K562 (cell line): ENCODE measurements around the gene PHF1. TPM values are rescaled to one million over a fixed set of nuclear protein-coding genes. Genes with fewer than 3 reads are reported as not detected.

ENCODE experiments used
- ARHGAP35 ChIP-seq: fragments of 450-650 bp; IDR thresholded peaks from 2 replicates; pipeline ENCODE4 v1.6.1; 2018; ENCODE audit not compliant: partially characterized antibody
- BRD4 ChIP-seq: fragments of 200-600 bp; sonication (generic); IDR thresholded peaks from 2 replicates; pipeline ENCODE4 v1.6.1; 2017; ENCODE audit warnings: inconsistent platforms
- BRF1 ChIP-seq: IDR thresholded peaks from 3 replicates; pipeline ENCODE4 v1.6.1; 2011; ENCODE audit warnings: borderline replicate concordance, mild to moderate bottlenecking; ENCODE audit not compliant: insufficient read length; ENCODE audit errors: extremely low read depth
- GABPB2 ChIP-seq: fragments of 250-450 bp; sonication (Bioruptor Pico); conservative IDR thresholded peaks from 2 replicates; pipeline ENCODE4 v1.5.1; 2021; ENCODE audit warnings: mild to moderate bottlenecking
- JUN ChIP-seq, 2 experiments: sonication (generic) in 1 of 2; formaldehyde crosslinking in 1 of 2; IDR thresholded peaks; 2 replicates each; pipeline versions ENCODE4 v1.6.1 to v1.8.0; 2012 to 2022; ENCODE audit warnings: borderline replicate concordance in 2 of 2, mild to moderate bottlenecking in 2 of 2, improper control_type of control experiment in 1 of 2, low read depth in 1 of 2, low read length in 1 of 2, missing genetic modification reagents in 1 of 2
- JUND ChIP-seq, 2 experiments: IDR thresholded peaks; 2 replicates in 1 of 2; 3 replicates in 1 of 2; pipeline ENCODE4 v1.6.1; 2011; ENCODE audit warnings: borderline replicate concordance in 2 of 2, low read depth in 2 of 2, low read length in 2 of 2, improper control_type of control experiment in 1 of 2, missing biosample characterization in 1 of 2, missing genetic modification characterization in 1 of 2, missing genetic modification reagents in 1 of 2
- KLF1 ChIP-seq: fragments of 450-650 bp; IDR thresholded peaks from 2 replicates; pipeline ENCODE4 v1.6.1; 2016; ENCODE audit warnings: missing genetic modification characterization, missing compliant biosample characterization
- MAZ ChIP-seq, 2 experiments: fragments of 450-650 bp in 1 of 2; sonication (generic) in 1 of 2; formaldehyde crosslinking; IDR thresholded peaks in 1 of 2; conservative IDR thresholded peaks in 1 of 2; 2 replicates each; pipeline versions ENCODE4 v1.4.0 to v1.5.0; 2020; ENCODE audit warnings: mild to moderate bottlenecking in 1 of 2, missing genetic modification reagents in 1 of 2
- NBN ChIP-seq: fragments of 450-650 bp; IDR thresholded peaks from 2 replicates; pipeline ENCODE4 v1.6.1; 2016; ENCODE audit warnings: low read depth, mild to moderate bottlenecking
- NCOA1 ChIP-seq: fragments of 450-650 bp; IDR thresholded peaks from 2 replicates; pipeline ENCODE4 v1.6.1; 2016; ENCODE audit warnings: low read depth
- NFATC3 ChIP-seq: fragments of 450-650 bp; IDR thresholded peaks from 2 replicates; pipeline ENCODE4 v1.6.1; 2017; ENCODE audit warnings: mild to moderate bottlenecking
- NFIC ChIP-seq: fragments of 450-650 bp; IDR thresholded peaks from 2 replicates; pipeline ENCODE4 v1.6.1; 2017; ENCODE audit warnings: mild to moderate bottlenecking, inconsistent platforms
- SREBF1 ChIP-seq: fragments of 150-350 bp; IDR thresholded peaks from 2 replicates; pipeline ENCODE4 v1.6.1; 2014; ENCODE audit warnings: antibody characterized with exemption, low read depth, low read length, borderline replicate concordance
- TFAM ChIP-seq: fragments of 250-450 bp; sonication (Bioruptor Pico); conservative IDR thresholded peaks from 2 replicates; pipeline ENCODE4 v1.5.0; 2021; ENCODE audit warnings: mild to moderate bottlenecking, moderate library complexity
- ZBTB8A ChIP-seq: fragments of 450-650 bp; IDR thresholded peaks from 2 replicates; pipeline ENCODE4 v1.6.1; 2018; ENCODE audit warnings: mild to moderate bottlenecking, moderate library complexity; ENCODE audit not compliant: partially characterized antibody
- ZFP30 ChIP-seq: fragments of 250-450 bp; sonication (Bioruptor Pico); IDR thresholded peaks from 2 replicates; pipeline ENCODE4 v1.8.0; 2022; ENCODE audit warnings: moderate library complexity, mild to moderate bottlenecking, inconsistent platforms, borderline replicate concordance
- ZNF253 ChIP-seq: fragments of 250-450 bp; sonication (Bioruptor Pico); conservative IDR thresholded peaks from 2 replicates; pipeline ENCODE4 v1.6.1; 2021; ENCODE audit warnings: mild to moderate bottlenecking
- polyA plus RNA-seq, 8 experiments: library from polyadenylated mRNA; depleted of rRNA in 4 of 8; stranded (reverse) in 5 of 8; unstranded in 3 of 8; fragments of >200 nt; fragmentation: Nextera tagmentation in 2 of 8; fragmentation: Illumina TruSeq in 1 of 8; extraction: Ambion mirVana in 2 of 8; extraction: Trizol in 1 of 8; gene quantifications; 2 replicates each; pipeline versions ENCODE4 v1.2.1 to v1.2.3, GENCODE V29; 2011 to 2014; ENCODE audit warnings: inconsistent platforms in 1 of 8, missing spikeins in 1 of 8
- total RNA-seq, 7 experiments: library from RNA; depleted of rRNA in 6 of 7; stranded (reverse); fragments of >200 nt in 6 of 7; fragmentation: Illumina TruSeq in 2 of 7; extraction: Trizol in 2 of 7; gene quantifications; 2 replicates each; pipeline versions ENCODE4 v1.2.1 to v1.2.3, GENCODE V29; 2011 to 2021; ENCODE audit warnings: low replicate concordance in 1 of 7
- TF ChIP-seq, protein P1 (sequence below): fragments of 150-350 bp; IDR thresholded peaks from 2 replicates; pipeline ENCODE4 v1.6.1; 2014; ENCODE audit warnings: low read depth, mild to moderate bottlenecking, low read length, borderline replicate concordance
- TF ChIP-seq, protein P2 (sequence below): sonication (generic); formaldehyde crosslinking; IDR thresholded peaks from 2 replicates; pipeline ENCODE4 v1.8.0; 2022; ENCODE audit warnings: missing genetic modification reagents, mild to moderate bottlenecking, borderline replicate concordance

PHF1 gene
- total and polyA plus RNA-seq, 9 of the 15 experiments (the other 6 are each of a cell fraction or from before 2014, with no cell fraction given), result 3.7 to 64.2 (median 33.7) TPM

DNA sequence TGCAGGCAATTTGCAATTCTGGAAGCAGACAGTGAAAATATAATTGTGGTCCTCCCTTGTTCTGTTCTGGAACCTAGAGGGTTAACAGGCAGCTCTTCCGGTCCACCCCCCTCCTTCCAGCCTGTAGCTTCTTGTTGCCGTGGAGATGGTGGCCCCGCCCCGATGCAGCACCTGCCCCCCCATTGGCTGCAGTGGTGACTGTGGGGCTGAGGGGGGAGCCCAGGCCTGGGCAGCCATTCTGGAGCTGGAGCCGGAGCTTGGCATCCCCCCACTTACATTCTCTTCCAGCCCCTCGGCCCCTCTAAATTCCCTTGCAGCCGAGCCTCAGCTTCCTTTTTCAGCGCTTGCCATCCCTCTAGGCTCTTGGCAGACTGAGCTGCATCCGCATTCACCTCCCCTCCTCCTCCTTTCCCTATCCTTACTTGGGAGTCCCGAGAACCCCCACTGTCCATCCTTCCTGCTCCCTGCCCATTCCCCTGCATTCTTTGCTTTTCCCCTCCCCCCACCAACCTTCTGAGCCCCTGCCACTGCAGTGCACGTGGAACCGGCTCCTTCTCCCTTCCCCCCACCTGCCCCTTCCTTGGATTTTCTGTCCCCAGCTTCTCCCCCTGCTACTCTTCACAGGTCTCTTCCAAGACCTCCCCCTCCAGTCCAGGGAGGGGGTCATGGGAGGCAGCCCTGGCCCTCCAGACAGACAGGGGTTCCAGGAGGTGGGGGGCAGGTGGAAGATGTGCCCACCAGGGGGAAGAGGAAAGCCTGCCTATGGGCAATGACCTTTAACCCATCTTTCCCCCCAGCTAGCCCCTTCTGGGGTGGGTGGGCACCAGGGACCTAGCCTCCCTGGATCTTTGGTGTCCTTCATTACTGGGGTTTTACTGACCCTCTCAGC, 20.4 kb downstream of the PHF1 start (continued):
- TF ChIP-seq, protein P1, sequence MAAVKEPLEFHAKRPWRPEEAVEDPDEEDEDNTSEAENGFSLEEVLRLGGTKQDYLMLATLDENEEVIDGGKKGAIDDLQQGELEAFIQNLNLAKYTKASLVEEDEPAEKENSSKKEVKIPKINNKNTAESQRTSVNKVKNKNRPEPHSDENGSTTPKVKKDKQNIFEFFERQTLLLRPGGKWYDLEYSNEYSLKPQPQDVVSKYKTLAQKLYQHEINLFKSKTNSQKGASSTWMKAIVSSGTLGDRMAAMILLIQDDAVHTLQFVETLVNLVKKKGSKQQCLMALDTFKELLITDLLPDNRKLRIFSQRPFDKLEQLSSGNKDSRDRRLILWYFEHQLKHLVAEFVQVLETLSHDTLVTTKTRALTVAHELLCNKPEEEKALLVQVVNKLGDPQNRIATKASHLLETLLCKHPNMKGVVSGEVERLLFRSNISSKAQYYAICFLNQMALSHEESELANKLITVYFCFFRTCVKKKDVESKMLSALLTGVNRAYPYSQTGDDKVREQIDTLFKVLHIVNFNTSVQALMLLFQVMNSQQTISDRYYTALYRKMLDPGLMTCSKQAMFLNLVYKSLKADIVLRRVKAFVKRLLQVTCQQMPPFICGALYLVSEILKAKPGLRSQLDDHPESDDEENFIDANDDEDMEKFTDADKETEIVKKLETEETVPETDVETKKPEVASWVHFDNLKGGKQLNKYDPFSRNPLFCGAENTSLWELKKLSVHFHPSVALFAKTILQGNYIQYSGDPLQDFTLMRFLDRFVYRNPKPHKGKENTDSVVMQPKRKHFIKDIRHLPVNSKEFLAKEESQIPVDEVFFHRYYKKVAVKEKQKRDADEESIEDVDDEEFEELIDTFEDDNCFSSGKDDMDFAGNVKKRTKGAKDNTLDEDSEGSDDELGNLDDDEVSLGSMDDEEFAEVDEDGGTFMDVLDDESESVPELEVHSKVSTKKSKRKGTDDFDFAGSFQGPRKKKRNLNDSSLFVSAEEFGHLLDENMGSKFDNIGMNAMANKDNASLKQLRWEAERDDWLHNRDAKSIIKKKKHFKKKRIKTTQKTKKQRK, result no peak
- peak; percentile 40; the same call in 1 of the 2 replicates for TF ChIP-seq KLF1 (tag)
- TF ChIP-seq NBN, result no peak
- no peak for TF ChIP-seq NCOA1
- TF ChIP-seq ZNF253 (CRISPR knock-in tag), result no peak
- TF ChIP-seq BRD4, result no peak
- TF ChIP-seq TFAM (CRISPR knock-in tag), result no peak
- no peak for TF ChIP-seq NFIC
- no peak for TF ChIP-seq BRF1
- no peak for TF ChIP-seq JUN (IDR thresholded peaks at IDR 0.05; ENCODE audit: borderline replicate concordance, low read depth, low read length)
- no peak for TF ChIP-seq JUN (CRISPR knock-in tag; IDR thresholded peaks at IDR 0.05; ENCODE audit: borderline replicate concordance)
- no peak for TF ChIP-seq JUND (IDR thresholded peaks at IDR 0.05; ENCODE audit: borderline replicate concordance, low read depth, low read length)
- TF ChIP-seq JUND (tag; IDR thresholded peaks at IDR 0.05; ENCODE audit: borderline replicate concordance, low read depth, low read length), result no peak
- TF ChIP-seq ARHGAP35, result peak; percentile 47
- no peak for TF ChIP-seq NFATC3
- no peak for TF ChIP-seq SREBF1
- TF ChIP-seq MAZ (CRISPR knock-in tag; conservative IDR thresholded peaks at IDR 0.05 in 1 of 2, IDR thresholded peaks at IDR 0.05 in 1 of 2), result 0 out of 4 replicates have a peak, but pooled peaks of 1 of the 2 experiments have one; percentile 41
- TF ChIP-seq ZFP30, result no peak
- TF ChIP-seq GABPB2 (CRISPR knock-in tag), result no peak
- TF ChIP-seq, protein P2, sequence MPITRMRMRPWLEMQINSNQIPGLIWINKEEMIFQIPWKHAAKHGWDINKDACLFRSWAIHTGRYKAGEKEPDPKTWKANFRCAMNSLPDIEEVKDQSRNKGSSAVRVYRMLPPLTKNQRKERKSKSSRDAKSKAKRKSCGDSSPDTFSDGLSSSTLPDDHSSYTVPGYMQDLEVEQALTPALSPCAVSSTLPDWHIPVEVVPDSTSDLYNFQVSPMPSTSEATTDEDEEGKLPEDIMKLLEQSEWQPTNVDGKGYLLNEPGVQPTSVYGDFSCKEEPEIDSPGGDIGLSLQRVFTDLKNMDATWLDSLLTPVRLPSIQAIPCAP (CRISPR knock-in tag), result no peak
- TF ChIP-seq ZBTB8A, result no peak
